ENCODE data around the gene PDGFRA.
A peak's percentile ranks its signal among the peaks of the same experiment; 100 is the strongest.

The PDGFRA gene

DNA sequence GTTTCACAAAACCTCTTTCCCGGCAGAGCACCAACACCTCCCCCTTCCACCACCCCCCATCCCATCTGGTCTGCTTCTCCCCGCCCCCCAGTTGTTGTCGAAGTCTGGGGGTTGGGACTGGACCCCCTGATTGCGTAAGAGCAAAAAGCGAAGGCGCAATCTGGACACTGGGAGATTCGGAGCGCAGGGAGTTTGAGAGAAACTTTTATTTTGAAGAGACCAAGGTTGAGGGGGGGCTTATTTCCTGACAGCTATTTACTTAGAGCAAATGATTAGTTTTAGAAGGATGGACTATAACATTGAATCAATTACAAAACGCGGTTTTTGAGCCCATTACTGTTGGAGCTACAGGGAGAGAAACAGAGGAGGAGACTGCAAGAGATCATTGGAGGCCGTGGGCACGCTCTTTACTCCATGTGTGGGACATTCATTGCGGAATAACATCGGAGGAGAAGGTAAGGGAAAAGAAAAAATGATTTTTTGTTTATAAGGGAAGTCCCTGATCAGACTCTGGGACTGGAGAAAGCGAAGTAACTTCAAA lies at the start of gene PDGFRA:
TSS of gene PDGFRA (plus strand) at position 333 of the 541 bp plus-strand sequence. CDS start 29,476 bp downstream, outside the sequence.
- no peak for DNase-seq (ENCODE audit: low spot score)

DNA sequence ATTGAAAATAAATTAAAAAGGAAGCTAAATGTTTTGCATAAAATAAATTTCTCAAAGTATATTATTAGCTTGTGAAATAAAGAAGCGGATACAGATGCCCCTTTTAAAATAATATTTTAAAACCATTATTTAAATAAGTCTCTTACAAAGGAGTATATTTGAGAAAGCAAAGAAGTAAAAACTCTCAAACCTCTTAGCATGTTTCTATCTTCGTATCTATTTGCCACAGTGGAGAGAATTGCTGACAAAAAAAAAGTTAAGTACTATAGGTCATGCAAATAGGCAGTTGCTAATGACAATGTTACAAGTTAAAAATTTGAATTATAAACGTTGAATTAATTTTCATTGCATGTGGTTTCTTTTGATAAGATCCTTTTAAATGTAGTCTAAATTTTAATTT lies 44.5 kb upstream of the PDGFRA start:
- no peak for DNase-seq (ENCODE audit: low spot score)

DNA sequence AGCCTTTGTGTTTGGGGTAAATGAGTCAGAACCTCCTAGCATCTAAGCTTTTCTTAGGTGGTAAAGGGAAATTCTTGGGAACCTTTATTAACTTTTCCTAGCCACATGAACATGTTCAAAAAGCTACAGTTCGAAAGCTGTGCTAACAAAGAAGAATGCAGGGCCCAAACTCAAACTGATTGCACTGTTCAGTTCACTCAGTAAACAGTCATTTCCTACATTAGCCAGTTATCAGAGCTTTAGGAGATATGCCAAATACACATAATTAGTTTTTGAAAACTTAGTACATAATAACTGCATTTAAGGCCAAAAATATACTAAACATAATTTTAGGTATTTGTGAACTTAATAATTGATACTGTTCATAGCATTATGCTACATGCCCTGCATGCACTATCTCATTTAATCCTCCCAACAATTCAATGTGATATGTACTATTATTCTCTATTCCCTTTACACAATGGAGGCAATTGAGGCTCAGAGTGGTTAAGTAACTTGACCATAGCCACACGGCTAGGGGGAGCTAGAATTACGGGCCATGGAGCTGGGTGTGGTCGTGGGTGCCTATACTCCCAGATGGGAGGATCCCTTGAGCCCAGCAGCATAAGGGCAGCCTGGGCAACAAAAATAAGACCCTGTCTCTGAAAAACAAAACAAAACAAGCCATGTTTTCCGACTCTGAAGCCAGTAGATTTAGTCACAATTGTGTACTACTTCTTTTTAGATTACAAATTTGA lies 43.9 kb upstream of the PDGFRA start:
- DNase-seq (ENCODE audit: low spot score) = no peak

DNA sequence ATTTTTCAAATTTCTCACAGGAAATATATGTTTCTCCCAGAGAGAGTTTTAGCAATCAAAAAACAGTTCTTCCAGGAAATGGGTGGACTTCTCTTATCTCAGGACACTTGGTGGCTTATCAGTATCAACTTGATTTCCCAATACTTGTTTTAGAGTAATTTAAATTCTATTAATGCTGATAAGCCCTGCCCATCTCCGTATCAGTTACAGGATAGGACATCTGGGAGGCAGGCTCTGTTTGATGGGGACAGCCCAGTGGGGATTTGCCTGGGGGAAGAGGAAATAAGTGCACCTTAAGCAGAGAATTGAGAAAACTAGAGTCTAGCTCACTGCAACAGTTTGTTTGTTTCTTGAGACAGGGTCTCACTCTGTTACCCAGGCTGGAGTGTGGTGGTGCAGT lies 43.2 kb upstream of the PDGFRA start:
- no peak for DNase-seq (ENCODE audit: low spot score)

GRCh38 chr4:54186371-54186770 lies 42.7 kb upstream of the PDGFRA start:
- DNase-seq (ENCODE audit: low spot score) = no peak

DNA sequence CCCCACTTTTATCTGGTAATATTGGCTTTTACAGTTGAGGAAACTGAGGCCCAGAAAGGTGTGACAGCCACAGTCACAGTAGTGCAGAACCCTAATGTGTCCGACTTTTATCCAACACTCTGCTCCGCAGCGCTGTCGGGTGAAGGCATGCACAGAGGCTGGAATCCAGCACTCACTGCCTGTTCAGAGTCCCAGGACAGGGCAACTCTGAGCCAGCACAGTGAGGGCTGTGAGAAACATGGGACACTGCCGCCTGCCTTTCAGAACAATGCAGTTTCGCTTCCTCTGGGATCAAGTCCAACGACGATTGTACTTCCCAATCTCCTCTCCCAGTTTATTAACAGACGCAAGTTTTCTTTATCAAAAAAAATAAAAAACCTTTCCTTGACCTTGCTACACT lies 41.9 kb upstream of the PDGFRA start:
- no peak for DNase-seq (ENCODE audit: low spot score)

DNA sequence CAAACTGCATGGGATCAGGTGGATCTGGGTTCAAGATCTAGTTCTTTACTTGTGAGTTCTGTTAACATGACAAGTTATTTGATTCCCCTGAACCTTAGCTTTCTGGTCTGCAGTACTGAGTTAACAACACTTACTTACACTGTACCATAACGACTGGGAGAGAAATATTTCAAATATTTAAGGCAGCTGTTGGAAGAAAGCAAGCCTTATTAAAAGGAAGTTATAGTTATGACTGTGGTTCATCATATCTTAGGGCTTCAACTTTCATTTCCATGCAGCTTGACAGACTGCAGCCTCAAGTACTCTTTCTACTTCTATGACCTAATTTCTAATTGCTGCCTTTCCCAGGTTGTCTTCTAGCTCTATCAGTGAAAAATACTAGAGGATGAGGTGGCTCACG lies 40.0 kb upstream of the PDGFRA start:
- DNase-seq (ENCODE audit: low spot score) = no peak

DNA sequence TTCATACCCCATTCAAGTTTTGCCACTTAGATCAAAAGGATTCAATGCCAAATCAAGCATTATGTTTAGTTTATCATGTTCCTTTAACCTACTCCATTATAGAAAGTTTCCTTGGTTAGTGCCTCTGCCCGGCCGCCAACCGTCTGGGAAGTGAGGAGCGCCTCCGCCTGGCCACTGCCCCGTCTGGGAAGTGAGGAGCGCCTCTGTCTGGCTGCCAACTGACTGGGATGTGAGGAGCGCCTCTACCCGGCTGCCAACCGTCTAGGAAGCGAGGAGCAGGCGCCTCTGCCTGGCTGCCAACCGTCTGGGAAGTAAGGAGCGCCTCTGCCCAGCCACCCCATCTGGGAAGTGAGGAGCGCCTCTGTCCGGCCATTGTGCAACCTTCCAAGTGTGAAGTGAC lies 36.3 kb upstream of the PDGFRA start:
- DNase-seq (ENCODE audit: low spot score) = no peak

DNA sequence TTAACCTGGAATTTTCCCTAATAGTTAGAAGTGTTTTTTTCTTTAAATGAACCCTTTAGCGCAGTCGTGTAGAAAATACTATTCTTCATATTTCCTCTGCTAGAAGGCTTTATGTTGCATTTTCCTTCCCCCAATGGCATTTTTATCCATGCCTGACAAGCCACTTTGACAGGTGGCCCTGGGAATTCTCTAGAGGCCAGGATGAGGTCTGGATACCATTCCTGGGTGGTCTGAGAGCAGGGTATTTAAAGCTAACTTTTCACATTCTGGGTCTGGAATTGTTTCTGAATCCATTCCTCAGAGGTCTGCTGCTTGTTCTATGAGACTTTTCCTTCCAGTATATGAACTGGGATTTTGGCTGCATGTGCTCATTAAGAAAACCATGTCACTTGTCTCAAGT lies 31.2 kb upstream of the PDGFRA start:
- no peak for DNase-seq (ENCODE audit: low spot score)

DNA sequence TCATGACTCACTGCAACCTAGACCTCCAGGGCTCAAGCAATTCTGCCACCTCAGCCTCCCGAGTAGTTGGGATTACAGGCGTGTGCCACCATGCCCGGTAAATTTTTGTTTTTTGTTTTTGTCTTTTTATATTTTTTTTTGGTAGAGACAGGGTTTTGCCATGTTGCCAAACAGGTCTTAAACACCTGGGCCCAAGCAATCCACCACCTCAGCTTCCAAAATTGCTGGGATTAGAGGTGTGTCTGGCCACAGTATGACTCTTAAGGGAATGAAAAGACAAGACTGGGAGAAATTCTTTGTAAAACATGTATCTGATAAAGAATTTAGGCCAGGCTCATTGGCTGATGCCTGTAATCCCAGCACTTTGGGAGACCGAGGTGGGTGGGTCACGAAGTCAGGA lies 29.2 kb upstream of the PDGFRA start:
- no peak for DNase-seq (ENCODE audit: low spot score)

- DNase-seq (ENCODE audit: low spot score) = no peak
These were observed 19.5 kb upstream of the PDGFRA start for GRCh38 chr4:54209617-54210016.

DNA sequence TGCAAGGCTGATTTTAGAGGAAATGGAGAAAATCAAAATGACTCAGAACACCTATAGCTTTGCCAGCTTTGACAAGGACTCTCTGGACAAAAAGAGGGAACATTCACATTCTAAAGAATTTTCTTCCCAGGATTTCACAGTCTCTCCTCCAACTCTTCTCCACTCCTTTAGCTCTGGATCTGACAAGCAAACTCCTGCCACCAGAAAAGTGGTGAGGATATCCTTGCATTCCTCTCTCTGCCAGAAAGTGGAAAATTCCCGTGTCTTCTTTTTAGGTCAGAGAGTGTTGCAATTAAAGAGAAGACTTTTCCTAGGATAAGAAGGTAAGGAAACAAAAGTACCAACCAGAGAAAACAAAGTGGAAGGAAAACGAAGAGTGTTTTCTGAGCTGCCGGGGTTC lies 16.1 kb upstream of the PDGFRA start:
- DNase-seq (ENCODE audit: low spot score) = no peak

DNA sequence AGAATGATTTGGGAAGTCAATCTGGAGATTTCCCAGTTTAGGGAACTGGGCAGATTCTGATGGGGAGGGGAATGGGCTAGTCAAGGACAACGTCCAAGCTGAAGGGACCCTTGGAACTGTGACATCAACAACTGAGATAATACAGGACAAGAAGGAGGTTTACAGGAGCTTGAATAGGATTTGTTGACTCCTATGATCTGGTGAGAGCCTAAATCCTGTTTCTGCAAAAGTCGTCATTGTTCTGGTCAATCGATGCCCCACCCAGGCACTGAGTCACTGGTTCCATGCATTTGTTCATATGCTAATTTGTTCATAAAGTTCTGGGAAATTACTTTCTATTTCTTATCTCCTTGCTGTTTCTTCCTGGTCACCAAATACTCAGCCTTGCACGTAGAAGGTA lies 15.3 kb upstream of the PDGFRA start:
- no peak for DNase-seq (ENCODE audit: low spot score)

- DNase-seq (ENCODE audit: low spot score) = no peak
These were observed 13.6 kb upstream of the PDGFRA start for GRCh38 chr4:54215379-54216077.

GRCh38 chr4:54217642-54218495 lies 11.2 kb upstream of the PDGFRA start:
- peak; percentile 53 for DNase-seq (ENCODE audit: low spot score)

GRCh38 chr4:54218736-54219135 lies 10.4 kb upstream of the PDGFRA start:
- DNase-seq (ENCODE audit: low spot score) = no peak

DNA sequence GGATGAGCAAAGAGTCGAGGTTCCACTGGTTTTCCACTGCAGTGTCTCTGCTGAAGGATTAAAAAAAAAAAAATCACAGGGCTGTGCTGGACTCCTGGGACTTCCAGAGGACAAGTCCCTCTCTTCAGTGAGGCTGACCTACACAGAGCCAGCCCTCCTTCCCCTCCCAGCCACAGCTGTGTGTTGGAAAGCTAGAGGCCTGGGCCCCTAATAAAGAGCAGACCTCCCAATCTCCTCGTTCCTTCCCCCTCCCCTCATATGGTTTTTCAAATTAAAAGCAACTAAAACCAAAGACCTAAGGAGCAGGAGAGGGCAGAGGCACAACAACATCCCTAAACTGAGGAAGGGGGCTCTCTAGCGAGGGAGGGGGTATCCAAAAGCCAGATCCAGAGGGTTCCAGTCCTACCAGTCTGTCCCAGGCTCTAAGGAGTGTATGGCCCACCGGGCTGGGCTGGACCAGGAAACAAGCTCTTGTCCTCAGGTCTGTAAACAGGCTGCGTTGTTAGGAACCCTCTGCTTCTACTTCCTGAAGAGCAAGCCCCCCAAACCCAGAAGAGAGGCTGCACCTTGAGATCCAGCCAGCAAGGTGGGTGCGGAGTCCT lies 4.0 kb upstream of the PDGFRA start:
- no peak for DNase-seq (ENCODE audit: low spot score)

DNA sequence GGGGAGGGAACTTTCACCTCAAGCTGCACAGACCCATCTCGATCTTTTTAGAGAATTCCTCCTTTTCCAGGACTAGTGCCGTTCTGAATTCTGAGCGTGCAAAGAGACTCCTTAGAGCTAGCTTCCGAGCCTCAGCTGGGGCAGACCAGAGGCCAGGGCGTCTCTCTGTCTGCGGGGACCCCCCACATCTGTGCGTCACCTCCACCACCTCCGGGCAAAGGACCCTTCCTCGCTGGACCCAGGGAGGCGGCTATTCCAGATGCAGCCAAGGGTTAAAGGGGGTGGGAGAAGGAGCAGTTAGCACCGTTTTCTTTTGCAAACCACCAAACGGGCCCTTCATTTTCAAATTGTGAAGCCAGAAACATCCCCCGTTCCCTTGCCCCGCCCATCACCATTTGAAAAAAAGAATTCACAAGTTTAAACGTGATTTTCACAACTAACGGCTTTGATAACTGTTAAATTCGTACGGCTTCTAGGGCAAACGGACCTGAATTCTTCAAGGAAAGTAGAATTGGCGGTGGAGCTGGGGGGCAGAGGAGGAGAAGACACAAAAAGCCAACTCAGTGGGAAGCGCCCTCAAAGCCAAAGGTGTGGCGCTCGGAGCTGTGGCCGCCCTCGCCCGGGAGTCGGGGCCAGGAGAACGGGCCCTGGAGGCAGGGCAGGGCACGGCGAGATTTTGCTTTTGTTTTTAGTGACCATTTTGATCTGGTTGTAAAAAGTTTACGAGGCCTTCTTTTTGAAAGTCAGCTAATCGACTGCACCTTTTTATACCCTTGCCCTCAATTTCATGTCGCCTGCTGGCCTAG lies 3.3 kb upstream of the PDGFRA start:
- no peak for DNase-seq (ENCODE audit: low spot score)

- DNase-seq (ENCODE audit: low spot score) = no peak
These were observed 2.5 kb upstream of the PDGFRA start for GRCh38 chr4:54226404-54227255.
